IgD-negative memory B cell (primary cell): ENCODE measurements around the gene B3GNT7. TPM values are rescaled to one million over a fixed set of nuclear protein-coding genes. Genes with fewer than 3 reads are reported as not detected.
A peak's percentile ranks its signal among the peaks of the same experiment; 100 is the strongest.
"Not testable (repeated sequence)": the region's sequence is repeated elsewhere in the genome, so short reads cannot be mapped to it uniquely, and the experiment has no call there.

ENCODE experiments used
- H3K27ac Mint-ChIP-seq, 3 donors: one replicate each; pipeline ENCODE4 v1.8.0; 2020 to 2022; ENCODE audit warnings: mild to moderate bottlenecking in 3 of 3, mixed read lengths in 3 of 3, moderate library complexity in 1 of 3
- H3K27me3 Mint-ChIP-seq: one replicate; pipeline ENCODE4 v1.8.0; 2021; ENCODE audit warnings: mixed read lengths
- H3K36me3 Mint-ChIP-seq: one replicate; pipeline ENCODE4 v1.8.0; 2020; ENCODE audit warnings: mild to moderate bottlenecking, mixed read lengths
- H3K4me1 Mint-ChIP-seq, 3 donors: one replicate each; pipeline ENCODE4 v1.8.0; 2020 to 2022; ENCODE audit warnings: mixed read lengths in 3 of 3, mild to moderate bottlenecking in 1 of 3
- H3K4me3 Mint-ChIP-seq, 4 donors: one replicate each; pipeline ENCODE4 v1.8.0; 2020 to 2022; ENCODE audit warnings: mild to moderate bottlenecking in 4 of 4, mixed read lengths in 4 of 4, moderate library complexity in 3 of 4
- H3K9me3 Mint-ChIP-seq, 3 donors: one replicate each; pipeline ENCODE4 v1.8.0; 2020 to 2021; ENCODE audit warnings: mixed read lengths in 3 of 3, mild to moderate bottlenecking in 1 of 3
- polyA plus RNA-seq: library from polyadenylated mRNA; unstranded; fragments of 300-500 nt; fragmentation: Illumina TruSeq; gene quantifications from one replicate; pipeline ENCODE4 v1.2.3, GENCODE V29; 2021

The B3GNT7 gene
- polyA plus RNA-seq, 1 donor from 2014 or later, result 3.3 TPM

- no peaks in the 10 kb centered on the region for H3K36me3 Mint-ChIP-seq
- peaks cover 7% of the 10 kb centered on the region for H3K27me3 Mint-ChIP-seq
- no peaks in the 10 kb centered on the region for H3K9me3 Mint-ChIP-seq
- H3K4me3 Mint-ChIP-seq, result no peak overlapping the region
- no peaks in the 10 kb centered on the region for H3K4me1 Mint-ChIP-seq
- no peak overlapping the region for H3K27ac Mint-ChIP-seq
These were observed 21.6 kb upstream of the B3GNT7 start for GRCh38 chr2:231373786-231374349.

GRCh38 chr2:231374771-231375170 is 20.7 kb upstream of the B3GNT7 start:
- no peak overlapping the region for H3K27ac Mint-ChIP-seq
- no peaks in the 10 kb centered on the region for H3K4me1 Mint-ChIP-seq
- H3K9me3 Mint-ChIP-seq, result no peaks in the 10 kb centered on the region
- no peaks in the 10 kb centered on the region for H3K36me3 Mint-ChIP-seq
- peaks cover 7% of the 10 kb centered on the region for H3K27me3 Mint-ChIP-seq
- H3K4me3 Mint-ChIP-seq, result no peak overlapping the region

GRCh38 chr2:231375994-231376615 is 19.4 kb upstream of the B3GNT7 start:
- H3K4me1 Mint-ChIP-seq, H3K4me3 Mint-ChIP-seq, H3K27ac Mint-ChIP-seq, H3K9me3 Mint-ChIP-seq, H3K36me3 Mint-ChIP-seq, H3K27me3 Mint-ChIP-seq: not testable (repeated sequence)

GRCh38 chr2:231376857-231377256 is 18.7 kb upstream of the B3GNT7 start:
- Mint-ChIP-seq H3K4me1 (no peaks in the 10 kb centered on the region), H3K27ac (peak overlapping the region in 1 of 3 donors; percentile 82), H3K27me3 (peaks cover 7% of the 10 kb centered on the region), H3K4me3 (no peak overlapping the region), H3K36me3 (no peaks in the 10 kb centered on the region), H3K9me3 (no peaks in the 10 kb centered on the region)

- no peaks in the 10 kb centered on the region for H3K4me1 Mint-ChIP-seq
- no peaks in the 10 kb centered on the region for H3K36me3 Mint-ChIP-seq
- no peak overlapping the region for H3K27ac Mint-ChIP-seq
- H3K27me3 Mint-ChIP-seq, result peaks cover 5% of the 10 kb centered on the region
- H3K9me3 Mint-ChIP-seq, result no peaks in the 10 kb centered on the region
- no peak overlapping the region for H3K4me3 Mint-ChIP-seq
These were observed 17.3 kb upstream of the B3GNT7 start for GRCh38 chr2:231378026-231378722.

GRCh38 chr2:231379266-231380215 is 16.0 kb upstream of the B3GNT7 start:
- Mint-ChIP-seq H3K27me3 (peaks cover 5% of the 10 kb centered on the region), H3K27ac (no peak overlapping the region), H3K4me1 (peaks cover 0 to 4% (median 3%) of the 10 kb centered on the region in 3 donors), H3K4me3 (no peak overlapping the region), H3K36me3 (no peaks in the 10 kb centered on the region), H3K9me3 (no peaks in the 10 kb centered on the region)

GRCh38 chr2:231380307-231380706 is 15.2 kb upstream of the B3GNT7 start:
- peaks cover 0 to 4% (median 0%) of the 10 kb centered on the region in 3 donors for H3K9me3 Mint-ChIP-seq

GRCh38 chr2:231380991-231381847 is 14.3 kb upstream of the B3GNT7 start:
- peaks cover 0 to 4% (median 3%) of the 10 kb centered on the region in 3 donors for H3K4me1 Mint-ChIP-seq
- H3K27me3 Mint-ChIP-seq, result peaks cover 2% of the 10 kb centered on the region
- H3K36me3 Mint-ChIP-seq, result no peaks in the 10 kb centered on the region
- no peak overlapping the region for H3K4me3 Mint-ChIP-seq
- no peak overlapping the region for H3K27ac Mint-ChIP-seq
- peaks cover 0 to 8% (median 0%) of the 10 kb centered on the region in 3 donors for H3K9me3 Mint-ChIP-seq

More at GRCh38 chr2:231380307-231380706, 15.2 kb upstream of the B3GNT7 start:
- Mint-ChIP-seq H3K4me1 (peaks cover 0 to 4% (median 3%) of the 10 kb centered on the region in 3 donors), H3K4me3 (no peak overlapping the region), H3K27me3 (peaks cover 5% of the 10 kb centered on the region), H3K27ac (no peak overlapping the region), H3K36me3 (no peaks in the 10 kb centered on the region)

- H3K36me3 Mint-ChIP-seq, result no peaks in the 10 kb centered on the region
- no peak overlapping the region for H3K4me3 Mint-ChIP-seq
- H3K9me3 Mint-ChIP-seq, result peaks cover 0 to 8% (median 0%) of the 10 kb centered on the region in 3 donors
- H3K27me3 Mint-ChIP-seq, result peaks cover 1% of the 10 kb centered on the region
- no peak overlapping the region for H3K27ac Mint-ChIP-seq
- H3K4me1 Mint-ChIP-seq, result peaks cover 0 to 4% (median 3%) of the 10 kb centered on the region in 3 donors
These were observed 13.4 kb upstream of the B3GNT7 start for GRCh38 chr2:231382116-231382515.

GRCh38 chr2:231383416-231384108 is 11.9 kb upstream of the B3GNT7 start:
- Mint-ChIP-seq H3K27me3 (no peaks in the 10 kb centered on the region), H3K4me3 (no peak overlapping the region), H3K9me3 (peaks cover 0 to 8% (median 0%) of the 10 kb centered on the region in 3 donors), H3K27ac (no peak overlapping the region), H3K36me3 (no peaks in the 10 kb centered on the region), H3K4me1 (peaks cover 0 to 4% (median 3%) of the 10 kb centered on the region in 3 donors)

- Mint-ChIP-seq H3K9me3 (peaks cover 0 to 8% (median 0%) of the 10 kb centered on the region in 3 donors), H3K27me3 (no peaks in the 10 kb centered on the region), H3K4me3 (no peak overlapping the region), H3K36me3 (no peaks in the 10 kb centered on the region), H3K4me1 (peaks cover 0 to 4% (median 3%) of the 10 kb centered on the region in 3 donors), H3K27ac (no peak overlapping the region)
These were observed 11.4 kb upstream of the B3GNT7 start for GRCh38 chr2:231384109-231384435.

GRCh38 chr2:231384970-231385369 is 10.5 kb upstream of the B3GNT7 start:
- H3K27me3 Mint-ChIP-seq, result no peaks in the 10 kb centered on the region
- H3K4me3 Mint-ChIP-seq, result no peak overlapping the region
- no peaks in the 10 kb centered on the region for H3K36me3 Mint-ChIP-seq
- peaks cover 0 to 8% (median 0%) of the 10 kb centered on the region in 3 donors for H3K9me3 Mint-ChIP-seq
- H3K27ac Mint-ChIP-seq, result peak overlapping the region in 1 of 3 donors; percentile 7
- peaks cover 0 to 4% (median 3%) of the 10 kb centered on the region in 3 donors for H3K4me1 Mint-ChIP-seq

GRCh38 chr2:231385429-231385828 is 10.1 kb upstream of the B3GNT7 start:
- H3K4me3 Mint-ChIP-seq, result no peak overlapping the region
- H3K9me3 Mint-ChIP-seq, result peaks cover 0 to 8% (median 0%) of the 10 kb centered on the region in 3 donors
- H3K27ac Mint-ChIP-seq, result peak overlapping the region in 1 of 3 donors; percentile 39
- no peaks in the 10 kb centered on the region for H3K27me3 Mint-ChIP-seq
- no peaks in the 10 kb centered on the region for H3K36me3 Mint-ChIP-seq
- H3K4me1 Mint-ChIP-seq, result peaks cover 0 to 4% (median 3%) of the 10 kb centered on the region in 3 donors
